NCI-H1417 treated with DMSO at 0.1 percent for 48 hours (cell line): ENCODE measurements around the gene MYL3.

ENCODE experiments used
- DNase-seq: peaks from one replicate; lab custom pipeline; 2025; lab: John Stamatoyannopoulos, UW

Gene MYL3

DNA sequence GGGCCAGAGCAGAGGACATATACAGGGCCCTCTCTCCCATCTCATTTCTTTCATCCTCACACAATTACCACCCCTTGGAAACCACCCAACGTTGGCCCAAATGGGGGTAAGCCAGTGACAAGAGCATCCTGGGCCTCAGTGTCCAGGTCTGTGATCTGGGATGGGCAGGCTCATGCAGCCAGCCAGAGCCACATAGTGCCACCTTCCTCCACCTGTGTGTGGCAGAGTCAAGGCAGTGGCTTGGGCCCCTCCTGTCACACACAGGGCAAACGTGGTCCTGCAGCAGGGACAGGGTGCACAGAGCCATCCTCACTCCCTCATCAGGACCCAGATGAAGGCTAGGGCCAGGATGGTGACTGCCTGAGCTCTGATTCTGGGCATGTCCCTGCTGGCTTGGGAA lies 2.3 kb upstream of the MYL3 start:
- DNase-seq = no peak

DNA sequence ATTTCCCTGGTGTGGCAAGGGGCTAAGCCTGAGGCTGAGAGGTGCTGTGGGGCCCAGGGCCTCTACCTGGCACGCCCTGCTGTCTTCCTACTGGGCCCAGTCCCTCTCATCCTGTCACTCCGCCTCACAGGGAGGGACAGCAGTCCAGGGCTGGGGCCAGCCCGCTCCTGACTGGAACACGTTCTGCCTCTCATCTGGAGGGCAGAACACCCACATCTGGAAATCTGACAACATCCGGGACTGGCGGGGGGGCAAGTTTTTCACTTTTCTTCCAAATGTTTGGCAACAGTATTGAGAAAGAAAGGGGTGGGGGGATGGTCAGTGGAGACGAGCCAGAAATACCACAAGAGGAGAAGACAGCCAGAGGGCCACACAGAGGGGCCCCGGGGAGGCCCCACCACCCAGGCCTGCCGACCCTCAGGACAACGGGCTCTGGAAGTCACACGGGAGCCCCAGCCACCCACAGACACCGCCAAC lies 1.8 kb upstream of the MYL3 start:
- no peak for DNase-seq

DNA sequence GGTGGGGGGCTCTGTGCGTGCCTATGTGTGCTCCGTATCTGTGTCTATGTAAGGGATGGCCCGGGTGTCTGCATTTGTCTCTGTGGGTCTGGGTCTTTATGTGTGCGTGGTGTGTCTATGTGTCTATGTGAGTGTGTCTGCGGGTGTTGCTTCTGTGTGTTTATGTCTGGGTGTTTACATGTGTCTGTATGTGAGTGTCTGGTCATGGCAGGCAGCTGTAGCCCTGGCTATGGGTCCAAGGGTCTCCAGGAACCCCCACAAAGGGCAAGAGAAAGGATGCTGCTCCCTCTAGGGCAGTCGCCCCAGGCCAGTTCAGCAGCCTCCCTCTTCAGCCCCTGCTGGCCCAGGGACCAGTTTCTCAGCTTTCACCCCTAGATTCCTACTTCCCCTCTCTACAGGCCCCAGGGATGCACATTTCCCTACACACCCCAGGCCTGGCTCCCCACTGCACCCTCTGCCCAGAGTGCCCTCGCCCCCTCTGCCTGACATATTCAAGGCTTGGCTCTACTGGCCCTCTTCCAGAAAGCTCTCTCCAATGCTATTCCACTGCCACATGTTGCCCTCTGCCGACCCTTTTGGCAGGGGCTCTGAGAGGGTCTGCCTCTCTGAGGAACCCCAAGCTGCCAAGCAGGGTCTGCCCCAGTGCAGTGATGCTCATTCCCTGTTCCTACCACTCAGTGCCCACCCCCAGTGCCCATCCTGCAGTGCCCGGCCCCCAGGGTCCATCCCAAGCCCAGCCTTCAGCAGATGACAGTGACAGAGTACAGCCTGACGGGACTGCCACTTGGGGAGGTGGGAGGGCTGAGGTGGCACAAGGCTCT lies 1.0 kb upstream of the MYL3 start:
- DNase-seq = no peak

DNA sequence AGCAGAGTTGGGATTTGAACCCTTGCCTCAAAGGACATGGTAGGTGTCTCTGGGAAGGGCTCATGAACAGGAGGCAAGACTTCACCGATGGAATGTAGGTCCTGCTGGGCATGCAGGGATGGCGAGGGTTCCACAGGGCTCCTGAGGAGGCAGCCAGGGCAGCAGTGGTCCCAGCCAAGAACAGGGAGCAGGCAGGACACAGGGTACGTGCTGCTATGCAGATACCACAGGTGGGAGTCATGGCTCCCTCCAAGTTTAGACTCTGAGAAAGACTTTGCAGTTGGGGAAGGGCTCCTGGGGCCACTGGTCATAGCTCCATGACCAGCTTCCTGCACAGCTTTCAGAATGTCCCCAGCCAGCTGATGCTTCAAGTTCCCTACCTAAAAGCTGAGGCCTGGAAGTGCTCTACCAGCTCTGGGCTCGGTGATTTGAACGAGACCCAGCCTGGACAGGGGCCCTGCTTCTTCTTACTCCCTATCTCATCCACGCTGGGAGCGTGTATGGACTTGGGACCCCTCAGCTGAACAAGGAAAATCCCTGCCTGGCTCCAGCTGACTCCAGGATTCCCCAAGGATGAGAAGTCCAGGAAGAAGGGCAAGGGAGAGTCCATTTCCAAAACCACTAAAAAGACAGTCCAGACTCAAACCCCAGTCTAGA lies 747 bp downstream of the MYL3 start:
- DNase-seq = no peak

DNA sequence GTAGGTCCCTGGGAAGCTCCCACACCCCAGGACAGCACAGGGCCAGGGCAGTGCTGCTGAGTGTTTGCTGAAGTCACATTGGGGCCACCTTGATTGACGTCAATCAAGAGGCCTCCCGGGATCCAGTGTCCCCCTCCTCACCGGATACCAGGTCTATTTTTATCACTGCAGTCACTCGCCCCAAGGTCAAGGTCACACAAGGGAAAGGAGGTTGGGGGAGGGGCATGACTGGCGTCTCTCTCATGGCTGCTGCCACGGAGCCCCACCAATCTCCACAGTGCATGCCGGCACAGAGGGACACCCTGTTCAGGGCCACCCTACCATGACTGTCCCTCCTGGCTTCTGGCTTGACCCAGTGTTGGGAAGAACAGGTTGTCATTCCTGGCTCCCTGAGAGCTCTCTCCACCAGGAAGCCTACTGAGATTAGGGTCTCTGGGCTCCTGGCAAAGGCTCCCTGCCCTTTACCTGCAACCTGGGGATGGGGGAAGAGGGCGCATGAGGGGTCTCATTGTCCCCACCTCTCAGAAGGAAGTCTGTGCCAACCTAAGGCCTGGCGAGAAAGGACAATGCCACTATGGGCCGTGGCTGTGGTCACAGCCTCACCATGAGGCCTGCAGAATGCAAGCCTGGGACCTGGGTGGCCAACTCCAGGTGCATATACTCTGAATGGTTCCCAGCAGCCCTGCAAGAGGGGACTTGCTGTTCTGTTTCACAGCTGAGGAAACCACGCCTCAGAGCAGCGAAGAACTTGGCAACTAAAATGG lies 1.5 kb downstream of the MYL3 start:
- DNase-seq = no peak

DNA sequence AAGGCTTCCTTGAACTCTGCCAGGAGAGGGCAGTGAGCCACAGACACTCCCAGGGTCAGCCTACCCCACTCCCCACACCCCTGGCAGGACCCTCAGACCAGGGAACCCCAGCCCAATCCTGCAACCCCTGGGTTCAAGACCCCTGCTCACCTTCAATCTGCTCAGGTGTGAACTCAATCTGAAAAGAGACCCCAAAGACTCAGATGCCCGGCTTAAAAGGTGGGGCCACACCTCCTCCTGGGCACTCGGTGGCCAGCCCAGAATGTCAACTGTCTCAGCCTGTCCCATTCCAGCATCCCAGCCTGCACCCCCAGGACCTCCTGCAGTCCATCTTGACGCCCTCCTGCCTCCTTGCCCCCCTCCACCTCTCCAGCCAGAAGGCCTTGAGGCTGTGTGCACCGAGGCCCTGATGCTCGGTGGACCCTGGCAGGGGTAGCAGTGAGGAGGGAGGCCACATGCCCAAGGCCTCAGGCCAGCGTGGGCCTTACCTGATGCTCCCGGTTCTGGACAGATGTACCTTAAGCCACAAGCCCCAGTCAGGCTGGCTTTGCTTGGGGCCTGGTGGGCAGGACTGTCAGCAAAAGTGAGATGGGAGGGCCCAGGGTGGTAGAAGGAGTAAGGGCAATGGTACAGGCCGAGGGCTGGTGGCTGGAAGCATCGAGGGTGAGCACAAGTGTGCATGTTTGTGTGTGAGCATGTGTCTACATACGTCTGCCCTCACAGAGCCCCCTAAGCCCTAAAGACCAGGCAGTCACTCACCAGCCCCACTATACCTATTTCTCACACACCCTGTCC lies 2.2 kb downstream of the MYL3 start:
- DNase-seq = no peak

DNA sequence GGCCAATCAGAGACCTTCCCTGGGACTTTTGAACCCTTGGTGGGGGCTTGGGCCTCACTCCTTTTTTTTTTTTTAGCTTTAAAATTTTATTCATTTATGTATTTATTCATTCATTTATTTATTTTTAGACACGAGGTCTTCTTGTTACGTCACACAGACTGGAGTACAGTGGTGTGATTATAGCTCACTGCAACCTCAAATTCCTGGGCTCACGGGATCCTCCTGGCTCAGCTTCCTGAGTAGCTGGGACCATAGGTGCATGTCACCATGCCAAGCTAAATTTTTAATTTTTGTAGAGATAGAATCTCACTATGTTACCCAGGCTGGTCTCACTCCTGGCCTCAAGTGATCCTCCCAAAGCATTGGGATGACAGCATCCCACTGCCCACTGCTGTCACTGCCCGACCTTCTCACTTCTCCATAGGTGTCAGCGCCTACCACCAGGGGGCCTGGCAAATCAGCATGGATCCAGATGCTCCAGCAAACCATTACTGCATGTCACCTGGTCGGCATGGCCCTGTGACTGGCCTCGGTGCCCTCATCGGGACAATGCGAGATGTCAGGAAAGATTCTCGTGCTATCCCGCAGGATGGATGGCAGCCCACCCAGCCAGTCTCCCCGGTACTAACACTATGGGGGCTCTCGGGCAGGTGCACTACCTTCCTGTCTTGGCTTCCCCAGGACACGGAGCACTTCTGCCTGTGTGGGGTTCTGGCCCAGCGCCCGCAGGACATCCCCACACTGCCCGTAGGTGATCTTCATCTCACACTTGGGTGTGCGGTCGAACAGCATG lies 3.0 kb downstream of the MYL3 start:
- no peak for DNase-seq

DNA sequence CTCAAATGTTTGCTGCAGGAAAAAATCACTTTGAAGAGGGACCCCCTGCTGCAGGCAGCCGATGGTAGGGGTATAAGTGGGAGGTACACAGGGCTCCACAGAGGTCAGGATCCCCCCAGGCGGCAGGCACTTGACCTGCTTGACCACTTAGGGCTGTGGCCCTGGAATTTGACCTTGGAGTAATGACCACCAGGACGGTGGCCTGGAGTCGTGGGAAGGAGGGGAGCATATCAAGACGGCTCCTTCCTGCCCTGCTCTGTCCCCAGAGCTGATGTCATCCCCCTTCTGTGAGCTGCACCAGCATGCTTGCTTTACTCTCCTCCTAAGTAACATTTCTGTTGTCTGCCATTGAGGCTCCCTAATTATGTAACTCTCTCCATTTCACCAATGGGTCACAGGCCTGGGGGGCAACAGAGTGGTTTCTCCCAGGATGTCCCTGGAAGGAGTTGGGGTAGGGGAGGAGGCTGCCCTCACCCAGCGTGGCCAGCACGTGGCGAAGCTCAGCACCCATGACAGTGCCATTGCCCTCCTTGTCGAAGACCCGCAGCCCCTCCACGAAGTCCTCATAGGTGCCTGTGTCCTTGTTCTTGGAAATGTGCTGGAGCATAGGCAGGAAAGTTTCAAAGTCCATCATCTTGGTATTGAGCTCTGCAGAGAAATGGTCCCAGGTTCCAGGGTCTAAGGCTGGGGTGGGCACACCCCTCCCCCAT lies 4.1 kb downstream of the MYL3 start:
- no peak for DNase-seq

DNA sequence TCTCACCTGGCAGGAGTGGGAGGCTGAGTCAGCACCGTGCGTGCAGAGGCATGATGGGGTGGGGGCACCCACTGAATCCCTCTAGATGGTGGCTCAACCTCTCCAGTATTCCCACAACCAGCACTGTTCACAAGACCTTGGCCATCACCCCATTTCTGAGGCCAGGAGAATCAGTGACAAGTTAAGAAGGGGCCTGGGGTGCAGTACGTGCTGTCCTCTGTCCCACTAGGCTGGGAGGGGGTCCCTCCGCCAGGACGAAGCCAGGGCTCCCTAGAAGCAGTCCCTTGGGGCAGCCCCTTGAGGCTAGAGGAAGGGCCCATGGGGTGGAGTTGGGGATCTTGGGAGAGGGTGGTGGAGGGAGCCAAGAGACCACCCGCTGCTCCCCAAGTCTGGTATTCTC lies 4.8 kb downstream of the MYL3 start:
- no peak for DNase-seq

DNA sequence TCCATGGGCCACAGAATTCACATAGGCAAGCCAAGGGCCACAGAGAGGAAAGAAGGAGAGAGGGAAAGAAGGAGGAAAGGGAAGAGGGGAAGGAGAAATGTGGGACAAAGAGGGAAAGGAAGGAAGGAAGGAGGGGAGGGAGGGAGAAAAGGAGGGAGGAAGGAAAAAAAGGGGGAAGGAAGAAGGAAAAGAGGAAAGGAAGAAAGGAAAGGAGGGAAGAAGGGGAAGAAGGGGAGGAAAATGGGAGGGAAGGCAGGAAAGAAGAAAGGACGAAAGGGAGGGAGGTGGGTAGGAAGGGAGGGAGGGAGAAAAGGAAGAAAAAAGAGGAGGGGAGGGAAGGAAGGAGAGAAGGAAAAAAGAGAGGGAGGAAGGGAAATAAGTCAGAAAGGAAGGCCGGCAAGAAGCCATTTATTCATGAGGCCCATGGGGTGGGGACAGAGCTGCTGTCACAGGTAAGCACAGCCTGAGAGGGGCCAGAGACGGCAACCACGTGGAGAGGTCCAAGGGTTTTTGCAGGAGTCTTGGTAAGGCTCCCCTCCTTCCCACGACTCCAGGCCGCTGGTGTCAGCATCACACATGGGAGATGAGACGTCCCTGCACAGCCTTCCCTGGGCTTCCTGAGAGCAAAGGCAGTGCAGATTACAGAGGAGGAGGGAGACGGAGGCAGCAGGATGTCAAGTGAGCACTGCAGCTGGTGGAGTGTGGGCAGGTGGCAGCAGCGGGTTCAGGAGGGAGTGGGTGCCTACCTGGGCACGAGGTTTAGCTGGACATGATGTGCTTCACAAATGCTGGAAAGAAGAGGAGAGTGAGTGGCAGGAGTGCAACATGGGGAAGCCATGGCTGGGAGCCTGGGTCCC lies 5.5 kb downstream of the MYL3 start:
- DNase-seq = no peak

DNA sequence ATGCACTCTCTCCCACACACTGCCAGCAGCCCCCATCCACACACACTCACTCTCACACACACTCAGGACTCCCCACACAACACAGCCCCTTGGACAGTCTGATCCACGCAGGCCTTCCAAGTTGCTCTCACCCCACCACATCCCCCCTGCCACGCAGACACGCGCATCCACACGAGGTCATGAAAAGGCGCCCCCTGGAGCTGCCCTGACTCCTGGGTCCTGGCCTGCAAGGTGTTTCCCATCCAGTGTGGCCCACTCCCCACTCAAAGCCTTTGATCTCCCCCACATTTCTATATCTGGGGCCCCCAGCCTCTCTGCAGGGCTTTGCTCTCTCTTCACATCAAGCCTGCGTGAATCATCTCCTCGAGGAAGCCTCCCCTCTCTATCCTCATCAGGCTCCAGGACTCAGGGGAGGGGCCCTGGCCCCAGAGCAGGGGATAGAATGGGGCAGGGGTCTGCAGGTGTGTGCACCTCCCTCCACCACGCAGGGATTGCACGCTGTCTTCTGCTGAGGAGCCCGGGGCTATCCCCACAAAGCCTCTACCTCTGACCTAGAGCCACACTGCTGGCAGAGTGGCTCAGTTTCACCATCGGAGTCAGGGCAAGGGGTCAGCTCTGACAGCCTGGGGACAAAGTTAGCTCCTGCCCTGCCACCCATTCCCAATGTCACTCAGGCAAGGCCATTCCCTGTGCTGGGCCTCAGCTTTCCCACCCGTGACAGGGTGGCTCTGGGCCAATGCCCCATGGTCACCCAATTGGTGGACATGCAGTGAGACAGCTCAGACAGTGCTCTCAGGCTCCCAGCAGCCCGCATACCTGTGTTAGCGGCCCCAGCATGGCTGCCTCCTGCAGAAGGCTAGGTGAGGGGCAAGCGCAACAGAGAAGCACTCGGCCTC lies 6.4 kb downstream of the MYL3 start:
- no peak for DNase-seq

DNA sequence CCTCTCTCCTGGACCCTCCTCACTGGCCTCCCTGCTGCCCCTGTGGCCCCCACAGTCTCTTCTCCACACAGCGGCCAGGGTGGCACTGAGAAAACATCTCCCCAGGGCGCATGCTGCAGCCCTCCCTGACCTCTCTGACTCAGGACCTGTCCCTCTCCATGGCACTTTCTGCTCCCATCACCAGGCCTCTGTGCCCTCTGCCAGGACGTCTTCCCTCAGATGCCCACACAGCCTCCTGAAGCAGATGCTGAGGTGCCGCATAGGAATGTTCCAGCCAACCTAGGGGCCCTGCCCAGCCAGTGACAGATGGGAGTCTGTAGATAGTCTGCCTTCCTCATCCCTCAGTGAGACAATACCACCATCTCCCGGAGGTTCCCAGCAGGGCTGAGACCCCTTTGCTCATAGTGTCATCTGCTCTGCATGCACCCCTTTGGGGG lies 8.7 kb downstream of the MYL3 start:
- DNase-seq = no peak

DNA sequence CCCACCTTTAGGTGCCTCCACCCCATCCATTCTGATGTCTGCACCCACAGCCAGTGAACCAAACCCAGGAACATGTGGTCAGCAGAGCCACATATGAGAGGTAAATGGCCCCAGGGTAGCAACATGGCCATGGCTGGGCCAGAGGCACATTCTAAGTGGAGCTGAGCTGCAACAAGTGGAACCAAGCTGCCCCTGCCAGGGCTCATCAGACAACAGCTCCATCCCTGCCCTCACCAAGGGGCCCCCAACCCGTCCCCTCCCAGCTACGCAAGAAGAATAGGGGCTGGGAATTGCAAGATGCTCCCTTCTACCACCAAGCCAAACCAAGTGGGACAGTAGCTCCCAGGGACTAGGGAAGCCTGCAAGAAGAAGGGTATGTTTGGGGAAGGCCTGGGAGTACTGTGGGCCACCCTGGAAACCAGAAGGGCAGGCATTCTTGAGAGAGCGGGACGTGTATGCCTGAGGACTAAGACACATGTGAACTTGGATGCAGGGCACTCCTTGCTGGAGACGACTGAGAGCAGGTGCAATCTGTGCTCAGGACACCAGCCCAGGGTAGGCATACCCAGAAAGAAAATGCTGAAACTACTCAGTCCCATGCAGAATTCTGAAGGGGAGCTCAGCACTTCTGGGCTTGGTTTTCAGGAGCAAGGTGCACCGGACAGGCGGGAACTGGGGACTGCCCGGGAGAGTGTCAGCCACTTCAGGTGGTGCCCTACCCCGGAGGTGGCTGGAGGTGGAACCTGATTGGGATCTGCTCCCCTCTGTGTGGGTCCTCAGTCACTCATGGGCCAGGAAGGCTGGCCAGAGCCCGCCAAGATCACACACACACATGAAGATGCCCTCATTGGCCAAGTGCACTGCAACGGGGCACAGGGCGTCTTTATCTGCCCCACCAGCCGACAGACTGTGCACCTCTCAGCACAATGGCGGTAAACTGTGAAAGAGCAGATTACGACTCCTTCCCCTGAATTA lies 9.5 kb downstream of the MYL3 start:
- no peak for DNase-seq

DNA sequence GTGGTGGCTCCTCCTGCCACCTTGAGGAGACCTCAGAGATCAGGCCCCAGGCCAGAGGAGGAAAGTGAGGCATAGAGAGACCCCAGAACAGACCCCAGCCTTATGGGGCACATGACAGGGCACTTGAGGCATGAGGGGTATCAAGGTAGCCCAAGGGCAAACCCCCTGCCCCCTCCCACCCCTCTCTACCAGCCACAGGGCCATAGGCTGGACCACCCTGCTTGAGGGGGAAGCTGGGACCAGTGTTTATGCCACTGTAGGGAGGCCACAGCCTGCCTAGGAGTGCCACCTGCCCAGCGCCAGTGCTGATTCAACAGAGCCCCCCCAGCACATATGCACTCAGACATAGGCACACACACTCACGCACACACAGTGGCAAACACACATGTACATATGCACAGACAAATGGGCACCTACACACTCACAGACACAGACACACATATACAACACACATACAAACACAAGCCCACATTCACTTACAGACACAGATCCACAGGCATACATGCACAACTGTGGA lies 10.3 kb downstream of the MYL3 start:
- no peak for DNase-seq

DNA sequence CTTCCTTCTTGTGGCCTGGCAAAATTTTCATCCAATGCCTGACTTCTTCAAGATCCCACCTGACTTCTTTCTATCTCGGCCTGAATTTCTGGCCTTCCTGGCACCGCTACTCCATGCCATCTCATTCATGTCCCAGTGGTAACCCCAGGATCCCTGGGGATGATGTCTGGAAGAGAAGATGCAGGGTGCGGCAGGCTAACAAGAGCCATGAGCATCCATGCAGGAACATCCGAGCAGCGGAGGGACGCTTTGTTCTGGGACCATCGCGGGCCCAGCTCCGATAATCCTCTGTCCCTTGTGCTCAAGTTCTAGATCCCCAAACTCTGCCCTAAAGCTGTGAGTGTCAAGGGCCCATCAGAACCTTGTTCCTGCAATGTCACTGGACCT lies 10.9 kb downstream of the MYL3 start:
- no peak for DNase-seq

DNA sequence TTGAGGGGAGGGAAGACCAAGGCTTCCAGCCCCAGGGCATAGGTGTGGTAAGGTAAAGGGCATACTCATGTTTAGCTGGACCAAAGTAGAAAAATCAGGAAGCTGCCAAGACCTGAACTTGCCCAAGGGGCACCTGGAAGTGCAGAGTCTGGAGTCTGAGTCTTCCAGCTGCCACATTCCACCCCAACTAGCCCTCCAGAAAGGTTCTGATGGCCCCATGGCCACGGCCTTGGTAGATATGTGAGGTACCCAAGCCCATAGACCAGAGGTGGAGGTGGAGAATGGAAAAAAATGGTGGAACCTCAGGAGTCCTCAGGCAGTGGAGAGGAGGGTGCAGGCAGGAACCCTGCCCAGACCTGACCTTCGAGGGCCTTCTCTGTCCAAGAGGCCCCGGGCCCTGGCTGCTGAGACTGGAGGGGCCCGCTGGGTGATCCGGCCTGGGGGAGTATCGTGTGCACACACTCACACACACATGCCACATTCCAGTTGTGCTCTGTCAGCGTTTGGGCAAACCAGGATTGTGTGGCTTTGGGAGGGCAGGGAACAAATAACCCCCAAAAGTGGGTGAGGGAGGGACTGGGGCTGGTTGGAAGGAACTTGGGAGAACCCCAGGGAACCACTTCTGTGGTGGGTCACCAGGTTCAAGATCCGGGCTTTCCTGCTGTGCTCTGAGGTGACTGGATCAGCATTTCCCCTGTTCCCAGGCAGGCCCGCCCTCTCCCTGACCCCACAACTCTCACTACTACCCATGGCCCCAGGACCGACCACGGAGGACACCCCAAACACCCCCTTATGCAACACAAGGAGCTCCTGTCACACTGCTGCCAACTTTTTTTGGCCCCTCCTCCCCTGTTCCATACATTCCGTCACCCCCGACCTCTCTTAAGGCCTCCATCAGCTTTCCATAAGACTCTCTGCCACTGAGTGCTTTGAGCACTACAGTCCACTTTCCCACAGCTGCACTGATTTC lies 11.6 kb downstream of the MYL3 start:
- no peak for DNase-seq
